Measurements from ENCODE around the gene KCND3. TPM values are rescaled to one million over a fixed set of nuclear protein-coding genes. Genes with fewer than 3 reads are reported as not detected.

Gene KCND3
- polyA plus RNA-seq, 3 donors = not detected

- TF ChIP-seq CTCF (IDR thresholded peaks at IDR 0.05) = no peak
- Histone ChIP-seq H3K27ac (ENCODE audit: low read depth in 1 of 2, low read length in 2 of 2) (no peak overlapping the region), H3K79me2 (ENCODE audit: insufficient read depth, low read length) (peaks cover 26% of the 10 kb centered on the region), H2AFZ (ENCODE audit: insufficient read depth, low read depth, low read length, poor library complexity, severe bottlenecking) (no peak overlapping the region), H3K27me3 (ENCODE audit: control insufficient read depth in 2 of 2, insufficient read depth in 2 of 2, low read length in 2 of 2) (no peaks in the 10 kb centered on the region), H4K20me1 (ENCODE audit: insufficient read depth, low read length) (no peaks in the 10 kb centered on the region), H3K36me3 (replicated peaks in 1 of 2; ENCODE audit: control insufficient read depth in 1 of 2, insufficient read depth in 2 of 2, low read length in 2 of 2) (peaks cover 45 to 53% of the 10 kb centered on the region in 2 donors), H3K4me3 (replicated peaks in 1 of 3; ENCODE audit: low read depth in 2 of 3, low read length in 3 of 3) (no peak overlapping the region), H3K4me1 (ENCODE audit: control insufficient read depth in 1 of 2, insufficient read depth in 2 of 2, low read length in 2 of 2) (peaks cover 20% of the 10 kb centered on the region in 2 donors), H3K4me2 (replicated peaks; ENCODE audit: extremely low read depth, low read length, poor library complexity, severe bottlenecking) (no peak overlapping the region), H3K9me3 (replicated peaks in 1 of 2; ENCODE audit: control insufficient read depth in 1 of 2, insufficient read depth in 1 of 2, low read length in 2 of 2) (no peaks in the 10 kb centered on the region), H3K9ac (ENCODE audit: insufficient read depth, low read length, poor library complexity, severe bottlenecking) (no peak overlapping the region)
- peaks cover 24% of the 10 kb centered on the region for H3K4me1 Mint-ChIP-seq
- no peak overlapping the region for H3K4me3 Mint-ChIP-seq
- no CpG with 5 or more reads among the region's 2 CpGs for WGBS (ENCODE audit: insufficient coverage)
- intact Hi-C loops (cut with micrococcal nuclease) = loop anchor here in 1 of 2 donors (5.0 kb wide), 2 partner anchors 311 to 551 kb away; partner anchors contain the start of genes ATP5PB and WDR77
- H3K27me3 Mint-ChIP-seq (ENCODE audit: low read depth in 3 of 3) = peaks cover 0 to 2% (median 0%) of the 10 kb centered on the region in 3 donors
- H3K27ac Mint-ChIP-seq = peak overlapping the region in 5 of 7 donors; percentile 10 to 40 (median 27)
- peaks cover 41 to 51% of the 10 kb centered on the region in 2 donors for H3K36me3 Mint-ChIP-seq
- H3K9me3 Mint-ChIP-seq = peaks cover 0 to 1% (median 0%) of the 10 kb centered on the region in 7 donors
- DNase-seq = no peak
Observed at GRCh38 chr1:111758373-111758772, 231.1 kb downstream of the KCND3 start.

- Histone ChIP-seq H3K79me2 (ENCODE audit: insufficient read depth, low read length) (peaks cover 26% of the 10 kb centered on the region), H3K27me3 (ENCODE audit: control insufficient read depth in 2 of 2, insufficient read depth in 2 of 2, low read length in 2 of 2) (no peaks in the 10 kb centered on the region), H2AFZ (ENCODE audit: insufficient read depth, low read depth, low read length, poor library complexity, severe bottlenecking) (peak overlapping the region; percentile 91)
Observed at GRCh38 chr1:111756124-111756513, 233.3 kb downstream of the KCND3 start.

More at GRCh38 chr1:111756124-111756513, 233.3 kb downstream of the KCND3 start:
- Mint-ChIP-seq H3K4me3 (peak overlapping the region; percentile 86 to 96), H3K9me3 (peaks cover 0 to 1% (median 0%) of the 10 kb centered on the region in 7 donors), H3K36me3 (peaks cover 23 to 33% of the 10 kb centered on the region in 2 donors), H3K27ac (peak overlapping the region; percentile 67 to 100 (median 99)), H3K4me1 (peaks cover 35% of the 10 kb centered on the region), H3K27me3 (ENCODE audit: low read depth in 3 of 3) (peaks cover 0 to 2% (median 0%) of the 10 kb centered on the region in 3 donors)
- H3K4me2 ChIP-seq (replicated peaks; ENCODE audit: extremely low read depth, low read length, poor library complexity, severe bottlenecking) = peak overlapping the region; percentile 79
- H3K4me1 ChIP-seq (ENCODE audit: control insufficient read depth in 1 of 2, insufficient read depth in 2 of 2, low read length in 2 of 2) = peaks cover 27 to 30% of the 10 kb centered on the region in 2 donors
- intact Hi-C loops (cut with micrococcal nuclease) = loop anchor here in 1 of 2 donors (5.0 kb wide), 2 partner anchors 309 to 549 kb away; partner anchors contain the start of genes ATP5PB and WDR77
- H3K27ac ChIP-seq (ENCODE audit: low read depth in 1 of 2, low read length in 2 of 2) = peak overlapping the region; percentile 88 to 98
- H3K9ac ChIP-seq (ENCODE audit: insufficient read depth, low read length, poor library complexity, severe bottlenecking) = peak overlapping the region; percentile 92
- no peaks in the 10 kb centered on the region for H3K9me3 ChIP-seq (replicated peaks in 1 of 2; ENCODE audit: control insufficient read depth in 1 of 2, insufficient read depth in 1 of 2, low read length in 2 of 2)
- H3K36me3 ChIP-seq (replicated peaks in 1 of 2; ENCODE audit: control insufficient read depth in 1 of 2, insufficient read depth in 2 of 2, low read length in 2 of 2) = peaks cover 22 to 31% of the 10 kb centered on the region in 2 donors
- WGBS (ENCODE audit: insufficient coverage) = 1% methylated on average over 26 of the region's 35 CpGs
- peak overlapping the region; percentile 75 to 96 (median 85) for H3K4me3 ChIP-seq (replicated peaks in 1 of 3; ENCODE audit: low read depth in 2 of 3, low read length in 3 of 3)
- H4K20me1 ChIP-seq (ENCODE audit: insufficient read depth, low read length) = no peaks in the 10 kb centered on the region
- TF ChIP-seq CTCF (IDR thresholded peaks at IDR 0.05) = no peak
- DNase-seq = no peak

Measured in CD14-positive monocyte (primary cell).